NCI-H2171 (cell line): Measurements from ENCODE around the gene BLVRB.
"Not testable (repeated sequence)": the region's sequence is repeated elsewhere in the genome, so short reads cannot be mapped to it uniquely, and the experiment has no call there.

Source experiments
- DNase-seq: peaks from one replicate; lab custom pipeline; 2025; lab: John Stamatoyannopoulos, UW

Gene BLVRB

GRCh38 chr19:40486017-40486416 lies 20.5 kb upstream of the BLVRB start:
- DNase-seq: no peak

GRCh38 chr19:40475878-40476644 lies 10.5 kb upstream of the BLVRB start:
- not testable (repeated sequence) for DNase-seq

- no peak for DNase-seq
Observed at GRCh38 chr19:40474737-40475136, 9.2 kb upstream of the BLVRB start.

GRCh38 chr19:40472516-40472915 lies 7.0 kb upstream of the BLVRB start:
- DNase-seq: no peak

GRCh38 chr19:40471111-40471510 lies 5.6 kb upstream of the BLVRB start:
- no peak for DNase-seq

- no peak for DNase-seq
Observed at GRCh38 chr19:40469011-40469410, 3.5 kb upstream of the BLVRB start.

GRCh38 chr19:40466985-40467734 lies 1.6 kb upstream of the BLVRB start, which contains the start of gene SPTBN4:
TSS of gene SPTBN4 (plus strand) at chr19:40467001. CDS start at chr19:40472622, 5,621 bp downstream.
- DNase-seq: no peak

- DNase-seq: no peak
Observed at GRCh38 chr19:40466219-40466984, 857 bp upstream of the BLVRB start.

- DNase-seq: no peak
Observed at GRCh38 chr19:40465025-40465556, 454 bp downstream of the BLVRB start.

GRCh38 chr19:40464059-40465024 lies 1.2 kb downstream of the BLVRB start:
- peak; percentile 43 for DNase-seq

GRCh38 chr19:40463587-40464037 lies 1.9 kb downstream of the BLVRB start:
- not testable (repeated sequence) for DNase-seq

GRCh38 chr19:40461669-40462221 lies 3.8 kb downstream of the BLVRB start:
- DNase-seq: no peak

GRCh38 chr19:40460185-40460584 lies 5.4 kb downstream of the BLVRB start:
- no peak for DNase-seq

GRCh38 chr19:40458597-40458974 lies 7.0 kb downstream of the BLVRB start:
- DNase-seq: no peak

- DNase-seq: no peak
Observed at GRCh38 chr19:40457953-40458596, 7.5 kb downstream of the BLVRB start.

GRCh38 chr19:40457048-40457447 lies 8.5 kb downstream of the BLVRB start:
- DNase-seq: no peak

GRCh38 chr19:40453943-40454342 lies 11.6 kb downstream of the BLVRB start:
- not testable (repeated sequence) for DNase-seq

- DNase-seq: no peak
Observed at GRCh38 chr19:40453151-40453735, 12.3 kb downstream of the BLVRB start.

- no peak for DNase-seq
Observed at GRCh38 chr19:40452016-40452415, 13.5 kb downstream of the BLVRB start.

GRCh38 chr19:40450664-40451063 lies 14.9 kb downstream of the BLVRB start:
- DNase-seq: no peak
